Measurements from ENCODE around the gene PRDM11.

GRCh38 chr11:45163956-45164575 lies 17.6 kb downstream of the PRDM11 start:
- TF ChIP-seq, protein P1, sequence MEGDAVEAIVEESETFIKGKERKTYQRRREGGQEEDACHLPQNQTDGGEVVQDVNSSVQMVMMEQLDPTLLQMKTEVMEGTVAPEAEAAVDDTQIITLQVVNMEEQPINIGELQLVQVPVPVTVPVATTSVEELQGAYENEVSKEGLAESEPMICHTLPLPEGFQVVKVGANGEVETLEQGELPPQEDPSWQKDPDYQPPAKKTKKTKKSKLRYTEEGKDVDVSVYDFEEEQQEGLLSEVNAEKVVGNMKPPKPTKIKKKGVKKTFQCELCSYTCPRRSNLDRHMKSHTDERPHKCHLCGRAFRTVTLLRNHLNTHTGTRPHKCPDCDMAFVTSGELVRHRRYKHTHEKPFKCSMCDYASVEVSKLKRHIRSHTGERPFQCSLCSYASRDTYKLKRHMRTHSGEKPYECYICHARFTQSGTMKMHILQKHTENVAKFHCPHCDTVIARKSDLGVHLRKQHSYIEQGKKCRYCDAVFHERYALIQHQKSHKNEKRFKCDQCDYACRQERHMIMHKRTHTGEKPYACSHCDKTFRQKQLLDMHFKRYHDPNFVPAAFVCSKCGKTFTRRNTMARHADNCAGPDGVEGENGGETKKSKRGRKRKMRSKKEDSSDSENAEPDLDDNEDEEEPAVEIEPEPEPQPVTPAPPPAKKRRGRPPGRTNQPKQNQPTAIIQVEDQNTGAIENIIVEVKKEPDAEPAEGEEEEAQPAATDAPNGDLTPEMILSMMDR (conservative IDR thresholded peaks at IDR 0.05; ENCODE audit: low read length) = no peak
- TF ChIP-seq EZH2phosphoT487 (IDR thresholded peaks at IDR 0.05; ENCODE audit: borderline replicate concordance, low read depth, low read length) = no peak

All from OCI-LY7 (cell line).